ENCODE measurements around the gene NUMB.
"Not testable (repeated sequence)": the region's sequence is repeated elsewhere in the genome, so short reads cannot be mapped to it uniquely, and the experiment has no call there.

The NUMB gene

GRCh38 chr14:73359445-73359844 lies 98.9 kb downstream of the NUMB start:
- no peak for DNase-seq (ENCODE audit: low read depth in 2 of 2)

GRCh38 chr14:73358187-73358586 lies 100.2 kb downstream of the NUMB start:
- no peak for DNase-seq (ENCODE audit: low read depth in 2 of 2)

- not testable (repeated sequence) for DNase-seq (ENCODE audit: low read depth in 2 of 2)
Measured at GRCh38 chr14:73349091-73349490, 109.3 kb downstream of the NUMB start.

- DNase-seq (ENCODE audit: low read depth in 2 of 2): no peak
Measured at GRCh38 chr14:73344319-73344718, 114.0 kb downstream of the NUMB start.

GRCh38 chr14:73342670-73343069 lies 115.7 kb downstream of the NUMB start:
- no peak for DNase-seq (ENCODE audit: low read depth in 2 of 2)

- DNase-seq (ENCODE audit: low read depth in 2 of 2): no peak
Measured at GRCh38 chr14:73339846-73340595, 118.3 kb downstream of the NUMB start.

- DNase-seq (ENCODE audit: low read depth in 2 of 2): no peak
Measured at GRCh38 chr14:73339206-73339605, 119.1 kb downstream of the NUMB start.

- DNase-seq (ENCODE audit: low read depth in 2 of 2): no peak
Measured at GRCh38 chr14:73338551-73338950, 119.8 kb downstream of the NUMB start.

GRCh38 chr14:73333031-73333430 lies 125.3 kb downstream of the NUMB start:
- no peak for DNase-seq (ENCODE audit: low read depth in 2 of 2)

GRCh38 chr14:73325630-73326299 lies 132.6 kb downstream of the NUMB start:
- DNase-seq (ENCODE audit: low read depth in 2 of 2): no peak

GRCh38 chr14:73325063-73325462 lies 133.3 kb downstream of the NUMB start:
- no peak for DNase-seq (ENCODE audit: low read depth in 2 of 2)

- DNase-seq (ENCODE audit: low read depth in 2 of 2): no peak
Measured at GRCh38 chr14:73324533-73324932, 133.8 kb downstream of the NUMB start.

GRCh38 chr14:73323896-73324399 lies 134.4 kb downstream of the NUMB start:
- DNase-seq (ENCODE audit: low read depth in 2 of 2): no peak

- DNase-seq (ENCODE audit: low read depth in 2 of 2): no peak
Measured at GRCh38 chr14:73313151-73313550, 145.2 kb downstream of the NUMB start.

GRCh38 chr14:73312687-73313086 lies 145.7 kb downstream of the NUMB start:
- no peak for DNase-seq (ENCODE audit: low read depth in 2 of 2)

GRCh38 chr14:73311708-73312030 lies 146.7 kb downstream of the NUMB start:
- no peak for DNase-seq (ENCODE audit: low read depth in 2 of 2)

GRCh38 chr14:73309207-73309606 lies 149.1 kb downstream of the NUMB start:
- DNase-seq (ENCODE audit: low read depth in 2 of 2): not testable (repeated sequence)

- no peak for DNase-seq (ENCODE audit: low read depth in 2 of 2)
Measured at GRCh38 chr14:73307261-73307660, 151.1 kb downstream of the NUMB start.

GRCh38 chr14:73305499-73305898 lies 152.8 kb downstream of the NUMB start:
- no peak for DNase-seq (ENCODE audit: low read depth in 2 of 2)

- no peak for DNase-seq (ENCODE audit: low read depth in 2 of 2)
Measured at GRCh38 chr14:73295198-73295796, 163.0 kb downstream of the NUMB start.

GRCh38 chr14:73293782-73294781 lies 164.3 kb downstream of the NUMB start:
- no peak for DNase-seq (ENCODE audit: low read depth in 2 of 2)

GRCh38 chr14:73290279-73290678 lies 168.1 kb downstream of the NUMB start:
- no peak for DNase-seq (ENCODE audit: low read depth in 2 of 2)

Data from stimulated activated CD8-positive, alpha-beta memory T cell treated with anti-CD3 and anti-CD28 coated beads, Interleukin-15, amount 100 ng/mL, for 4 hours (primary cell).